Thyroid gland (tissue), 4 donors: Measurements from ENCODE around the gene TOR4A. TPM values are rescaled to one million over a fixed set of nuclear protein-coding genes. Genes with fewer than 3 reads are reported as not detected.
A peak's percentile ranks its signal among the peaks of the same experiment; 100 is the strongest.

Experiments used
- DNase-seq, 2 donors: peaks; one replicate each; pipeline ENCODE4 v3.0.0-alpha.2; 2019
- H3K27ac ChIP-seq, 3 donors: fragments of 200-600 bp; sonication (generic); 1 replicate in 2 of 3; 2 replicates in 1 of 3; pipeline ENCODE4 v1.5.1; 2016 to 2019; ENCODE audit warnings: mild to moderate bottlenecking in 1 of 3, moderate library complexity in 1 of 3
- H3K27me3 ChIP-seq: fragments of 200-600 bp; sonication (generic); one replicate; pipeline ENCODE4 v1.5.1; 2019
- H3K36me3 ChIP-seq, 2 donors: fragments of 200-600 bp; sonication (generic); one replicate each; pipeline ENCODE4 v1.5.1; 2016 to 2019
- H3K4me1 ChIP-seq, 2 donors: fragments of 200-600 bp; sonication (generic); one replicate each; pipeline ENCODE4 v1.5.1; 2017 to 2019
- H3K4me3 ChIP-seq, 3 donors: fragments of 200-600 bp; sonication (generic); replicated peaks in 1 of 3; 1 replicate in 2 of 3; 2 replicates in 1 of 3; pipeline ENCODE4 v1.5.1; 2016; ENCODE audit warnings: mild to moderate bottlenecking in 1 of 3
- H3K9me3 ChIP-seq: fragments of 200-600 bp; sonication (generic); one replicate; pipeline ENCODE4 v1.5.1; 2017
- POLR2A ChIP-seq, 2 donors: fragments of 450-650 bp; IDR thresholded peaks; one replicate each; pipeline ENCODE4 v1.6.1; 2017; ENCODE audit warnings: antibody characterized with exemption in 2 of 2, mild to moderate bottlenecking in 2 of 2, moderate library complexity in 1 of 2
- WGBS, 2 donors: methylation state at CpG; one replicate each; pipeline ENCODE4 v1.1.5; 2017; 5-methylcytosine and 5-hydroxymethylcytosine counted together
- intact Hi-C: fragments of 100-400 bp; cut with DNase I; formaldehyde crosslinking; loops from one replicate; pipeline ENCODE4 v1.15.1; 2023
- total RNA-seq, 4 donors: library from RNA; depleted of rRNA; stranded (reverse); fragments of >200 nt; gene quantifications; one replicate each; pipeline ENCODE4 v1.2.3, GENCODE V29; 2016
- TF ChIP-seq, protein P1 (sequence below), 6 experiments: fragments of 200-600 bp in 3 of 6; fragments of 450-650 bp in 3 of 6; sonication (generic) in 3 of 6; IDR thresholded peaks; one replicate each; pipeline ENCODE4 v1.5.1; 2016 to 2019; ENCODE audit warnings: antibody characterized with exemption in 6 of 6, mild to moderate bottlenecking in 2 of 6, inconsistent platforms in 1 of 6, moderate library complexity in 1 of 6

The TOR4A gene
- total RNA-seq, 4 donors from 2014 or later = 10.8 to 14.7 (median 12.0) TPM

DNA sequence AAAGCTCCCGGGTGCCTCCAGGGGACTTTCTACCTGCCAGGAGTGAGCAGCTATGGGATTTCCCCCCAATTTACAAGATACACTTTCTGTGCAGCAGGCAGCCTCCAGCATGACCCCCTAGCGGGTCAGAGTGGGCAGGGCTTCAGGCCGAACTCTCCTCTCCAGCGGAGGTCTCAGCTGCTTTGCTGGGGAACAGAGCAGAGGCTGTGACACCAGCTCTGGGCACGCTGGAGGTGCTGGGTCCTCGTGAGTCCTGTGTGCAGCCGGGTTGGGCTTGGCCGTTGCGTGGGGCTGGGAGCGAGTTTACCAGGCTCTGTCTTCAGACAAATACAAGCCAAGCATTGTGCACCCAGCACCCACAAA is 21.7 kb downstream of the TOR4A start:
- intact Hi-C loops = loop anchor here (5.0 kb wide), 1 partner anchor 108 kb away; no protein-coding TSS in a partner anchor
- Histone ChIP-seq H3K9me3 (no peaks in the 10 kb centered on the region), H3K27me3 (no peaks in the 10 kb centered on the region), H3K4me3 (peak overlapping the region in 1 of 3 donors; percentile 0), H3K4me1 (peaks cover 20 to 47% of the 10 kb centered on the region in 2 donors), H3K27ac (peak overlapping the region in 2 of 3 donors; percentile 38), H3K36me3 (no peaks in the 10 kb centered on the region)
- TF ChIP-seq, protein P1, sequence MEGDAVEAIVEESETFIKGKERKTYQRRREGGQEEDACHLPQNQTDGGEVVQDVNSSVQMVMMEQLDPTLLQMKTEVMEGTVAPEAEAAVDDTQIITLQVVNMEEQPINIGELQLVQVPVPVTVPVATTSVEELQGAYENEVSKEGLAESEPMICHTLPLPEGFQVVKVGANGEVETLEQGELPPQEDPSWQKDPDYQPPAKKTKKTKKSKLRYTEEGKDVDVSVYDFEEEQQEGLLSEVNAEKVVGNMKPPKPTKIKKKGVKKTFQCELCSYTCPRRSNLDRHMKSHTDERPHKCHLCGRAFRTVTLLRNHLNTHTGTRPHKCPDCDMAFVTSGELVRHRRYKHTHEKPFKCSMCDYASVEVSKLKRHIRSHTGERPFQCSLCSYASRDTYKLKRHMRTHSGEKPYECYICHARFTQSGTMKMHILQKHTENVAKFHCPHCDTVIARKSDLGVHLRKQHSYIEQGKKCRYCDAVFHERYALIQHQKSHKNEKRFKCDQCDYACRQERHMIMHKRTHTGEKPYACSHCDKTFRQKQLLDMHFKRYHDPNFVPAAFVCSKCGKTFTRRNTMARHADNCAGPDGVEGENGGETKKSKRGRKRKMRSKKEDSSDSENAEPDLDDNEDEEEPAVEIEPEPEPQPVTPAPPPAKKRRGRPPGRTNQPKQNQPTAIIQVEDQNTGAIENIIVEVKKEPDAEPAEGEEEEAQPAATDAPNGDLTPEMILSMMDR (IDR thresholded peaks at IDR 0.05) = no peak
- no peak for TF ChIP-seq POLR2A (IDR thresholded peaks at IDR 0.05)
- WGBS, 2 donors = 75 to 89% methylated on average over 5 to 10 of the region's 10 CpGs
- no peak for DNase-seq

DNA sequence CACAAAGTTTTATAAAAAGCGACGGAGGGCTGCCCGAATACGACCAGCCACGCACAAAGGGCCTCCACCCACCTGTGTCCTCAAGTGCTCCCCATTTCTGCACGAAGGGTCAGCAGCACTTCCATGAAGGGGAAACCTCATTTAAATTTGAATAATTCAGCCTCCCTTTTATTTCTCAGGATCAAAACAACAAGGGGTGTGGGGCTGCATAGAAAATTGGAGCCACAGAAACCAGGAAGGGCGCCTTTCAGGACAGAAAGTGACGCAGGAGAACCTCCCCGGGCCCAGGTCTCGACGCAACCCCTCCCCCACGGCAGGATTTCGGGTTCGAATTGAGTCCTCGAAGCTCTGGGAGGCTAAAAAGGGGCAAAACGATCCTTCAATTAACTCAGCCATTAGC is 22.4 kb downstream of the TOR4A start:
- Histone ChIP-seq H3K4me1 (peaks cover 23 to 51% of the 10 kb centered on the region in 2 donors), H3K9me3 (no peaks in the 10 kb centered on the region), H3K4me3 (peak overlapping the region in 1 of 3 donors; percentile 46), H3K36me3 (no peaks in the 10 kb centered on the region), H3K27ac (peak overlapping the region; percentile 11 to 70 (median 28)), H3K27me3 (no peaks in the 10 kb centered on the region)
- DNase-seq = peak; percentile 65
- no peak for TF ChIP-seq POLR2A (IDR thresholded peaks at IDR 0.05)
- TF ChIP-seq, protein P1 (IDR thresholded peaks at IDR 0.05) = no peak
- WGBS, 2 donors = 33 to 35% methylated on average over 16 of the region's 16 CpGs
- intact Hi-C loops = loop anchor here (5.0 kb wide), 1 partner anchor 107 kb away; no protein-coding TSS in a partner anchor

DNA sequence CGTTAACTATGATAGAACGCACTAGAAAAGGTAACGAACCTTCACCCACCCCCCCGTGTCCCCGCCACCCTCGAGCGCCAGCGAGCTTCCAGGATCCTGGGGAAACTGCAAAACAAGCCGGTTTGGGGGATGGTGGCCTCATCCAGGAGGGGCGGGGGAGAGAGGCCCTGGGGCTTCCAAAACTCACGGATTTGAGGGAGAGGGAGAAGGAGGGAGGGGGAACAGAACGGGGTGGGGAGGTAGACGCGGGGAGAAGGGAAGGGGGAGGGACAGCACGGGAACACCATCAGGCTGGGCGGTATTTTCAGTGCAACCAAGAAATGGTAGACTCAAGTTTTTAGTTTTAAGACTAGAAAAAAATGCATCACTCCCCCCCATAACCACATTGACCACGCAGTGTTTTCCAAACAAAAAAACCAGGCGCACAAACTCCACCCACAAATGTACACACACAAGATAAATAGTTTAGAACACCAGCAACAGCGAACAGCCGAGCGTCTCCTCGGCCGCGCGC is 23.1 kb downstream of the TOR4A start:
- Histone ChIP-seq H3K4me3 (peak overlapping the region in 2 of 3 donors; percentile 5 to 46), H3K27ac (peak overlapping the region; percentile 11 to 70 (median 30)), H3K9me3 (no peaks in the 10 kb centered on the region), H3K4me1 (peaks cover 29 to 54% of the 10 kb centered on the region in 2 donors), H3K36me3 (no peaks in the 10 kb centered on the region), H3K27me3 (no peaks in the 10 kb centered on the region)
- intact Hi-C loops = no loop called here
- DNase-seq = peak; percentile 60 to 65
- WGBS, 2 donors = 2 to 3% methylated on average over 18 to 25 of the region's 25 CpGs
- no peak for TF ChIP-seq POLR2A (IDR thresholded peaks at IDR 0.05)
- TF ChIP-seq, protein P1 (IDR thresholded peaks at IDR 0.05) = no peak

DNA sequence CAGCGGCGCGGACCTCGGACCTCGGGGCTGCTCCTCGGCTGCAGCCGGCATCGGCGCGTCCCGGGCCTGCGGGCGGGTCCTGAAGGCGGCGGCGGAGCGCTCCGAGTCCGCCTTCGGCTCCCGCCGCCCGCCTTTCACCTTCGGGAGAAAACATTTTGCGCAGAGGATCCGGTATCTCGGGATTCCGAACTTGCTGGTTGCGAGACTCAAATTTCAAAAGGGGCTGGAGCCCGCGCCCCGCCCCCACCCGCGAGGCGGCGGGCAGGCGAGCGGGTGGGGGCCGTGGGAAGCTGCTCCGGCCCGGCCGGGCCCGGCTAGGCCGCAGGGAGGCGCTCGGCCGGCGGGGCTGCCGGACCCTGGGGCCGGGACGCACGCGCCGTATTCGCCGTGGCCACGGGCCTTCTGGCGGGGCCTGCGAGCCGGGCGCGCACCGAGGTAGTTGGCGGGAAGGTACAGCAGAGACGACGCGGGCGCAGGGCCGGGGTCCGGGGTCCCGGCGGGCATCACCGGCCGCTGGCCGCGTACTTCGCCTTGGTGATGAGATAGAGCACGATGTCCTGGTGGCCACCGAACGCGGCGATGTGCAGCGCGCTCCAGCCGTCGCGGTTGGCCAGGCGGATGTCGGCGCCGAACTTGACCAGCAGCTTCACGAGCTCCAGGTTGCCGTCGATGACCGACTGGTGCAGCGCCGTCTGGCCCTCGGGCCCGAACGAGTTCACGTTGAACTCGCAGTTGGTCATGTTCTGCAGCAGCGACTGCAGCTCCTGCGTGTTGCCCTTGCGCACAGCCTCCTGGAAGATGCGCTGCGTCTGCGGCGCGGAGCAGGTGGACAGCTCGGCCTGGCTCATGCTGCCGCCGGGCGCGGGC is 23.8 kb downstream of the TOR4A start:
- DNase-seq = peak; percentile 50 to 52
- TF ChIP-seq, protein P1 (IDR thresholded peaks at IDR 0.05) = peak in 3 of 6 experiments; percentile 10 to 41 (median 14)
- TF ChIP-seq POLR2A (IDR thresholded peaks at IDR 0.05) = no peak
- peaks cover 31 to 55% of the 10 kb centered on the region in 2 donors for H3K4me1 ChIP-seq
- no peaks in the 10 kb centered on the region for H3K36me3 ChIP-seq
- H3K4me3 ChIP-seq = peak overlapping the region in 2 of 3 donors; percentile 5 to 46
- WGBS, 2 donors = 3% methylated on average over 23 of the region's 115 CpGs; no CpG with 5 or more reads in 1 of the 2 donors
- H3K9me3 ChIP-seq = no peaks in the 10 kb centered on the region
- H3K27me3 ChIP-seq = no peaks in the 10 kb centered on the region
- intact Hi-C loops = no loop called here
- peak overlapping the region in 2 of 3 donors; percentile 30 to 70 for H3K27ac ChIP-seq

DNA sequence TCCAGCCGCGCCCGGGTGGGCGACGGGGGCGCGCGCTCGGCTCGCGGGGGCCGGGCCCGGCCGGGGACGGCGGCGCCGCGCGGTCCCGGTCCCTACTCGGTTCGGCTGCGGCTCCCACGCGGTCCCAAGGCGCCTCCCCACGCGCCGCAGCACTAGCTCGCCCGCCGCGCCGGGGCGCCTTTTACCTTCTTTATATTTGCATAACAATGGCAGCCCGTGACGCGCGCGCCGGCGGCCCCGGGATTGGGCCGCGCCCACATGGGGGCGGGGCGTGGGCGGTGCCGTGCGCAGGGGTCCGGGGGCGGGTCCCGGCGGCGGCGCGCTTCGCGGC is 24.6 kb downstream of the TOR4A start, which contains the start of gene NRARP:
Gene NRARP, minus strand, starts transcription at position 154 of the 331 bp plus-strand sequence. CDS start 343 bp downstream, outside the sequence.
- no peaks in the 10 kb centered on the region for H3K9me3 ChIP-seq
- WGBS, 2 donors = 0% methylated on average over 7 of the region's 60 CpGs; no CpG with 5 or more reads in 1 of the 2 donors
- intact Hi-C loops = no loop called here

More for the DNA sequence above, 24.6 kb downstream of the TOR4A start, which contains the start of gene NRARP:
- peak; percentile 90 to 91 for DNase-seq
- H3K4me1 ChIP-seq = peaks cover 35 to 58% of the 10 kb centered on the region in 2 donors
- H3K4me3 ChIP-seq = peak within 1 kb of the TSS in 2 of 3 donors; percentile 5 to 46
- peak within 1 kb of the TSS in 2 of 3 donors; percentile 61 to 71 for H3K27ac ChIP-seq
- TF ChIP-seq, protein P1 (IDR thresholded peaks at IDR 0.05) = no peak
- peak; percentile 44 to 85 for TF ChIP-seq POLR2A (IDR thresholded peaks at IDR 0.05)
- H3K27me3 ChIP-seq = no peaks in the 10 kb centered on the region
- H3K36me3 ChIP-seq = no peaks in the 10 kb centered on the region
